KOPT-K1 (cell line): ENCODE results near the gene NEMP2.
"Not testable (repeated sequence)": the region's sequence is repeated elsewhere in the genome, so short reads cannot be mapped to it uniquely, and the experiment has no call there.

Experiments
- H3K27ac ChIP-seq: fragments of 200-600 bp; sonication (generic); 2 replicates; pipeline ENCODE4 v1.5.1; 2016; ENCODE audit warnings: antibody characterized with exemption, mild to moderate bottlenecking, low read depth, low read length; ENCODE audit not compliant: poor library complexity, severe bottlenecking
- H3K36me3 ChIP-seq: fragments of 200-600 bp; sonication (generic); 2 replicates; pipeline ENCODE4 v1.5.1; 2017; ENCODE audit warnings: antibody characterized with exemption, mild to moderate bottlenecking, low read length, moderate library complexity; ENCODE audit not compliant: insufficient read depth
- H3K9me3 ChIP-seq: fragments of 200-600 bp; sonication (generic); 2 replicates; pipeline ENCODE4 v1.5.1; 2017; ENCODE audit warnings: antibody characterized with exemption, low read length, mild to moderate bottlenecking; ENCODE audit not compliant: insufficient read depth, poor library complexity, severe bottlenecking

The NEMP2 gene

DNA sequence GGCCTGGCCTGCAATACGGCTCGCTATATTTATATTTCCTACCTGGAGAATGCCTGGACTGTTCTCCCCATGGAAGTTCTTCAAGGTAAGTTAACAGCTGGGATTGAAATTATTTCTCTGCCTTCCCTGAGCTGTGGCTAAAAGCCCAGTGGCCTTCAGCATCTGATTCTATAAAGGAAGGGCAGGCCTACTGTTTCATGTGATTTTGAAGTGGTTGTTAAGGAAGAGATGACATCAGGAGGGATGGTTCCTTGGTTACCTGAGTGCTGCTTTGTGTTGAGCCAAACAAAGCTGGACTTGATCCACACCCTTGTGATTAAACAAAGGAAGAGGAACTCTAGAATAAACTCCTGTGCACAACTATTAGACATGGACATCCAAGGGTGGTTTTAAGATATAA, 64.8 kb downstream of the NEMP2 start:
- H3K27ac ChIP-seq, result no peak overlapping the region
- no peaks in the 10 kb centered on the region for H3K9me3 ChIP-seq
- H3K36me3 ChIP-seq, result peaks cover 27% of the 10 kb centered on the region

GRCh38 chr2:190468814-190469569, 65.5 kb downstream of the NEMP2 start:
- Histone ChIP-seq H3K36me3 (peaks cover 27% of the 10 kb centered on the region), H3K9me3 (no peaks in the 10 kb centered on the region), H3K27ac (no peak overlapping the region)

GRCh38 chr2:190468354-190468753, 66.2 kb downstream of the NEMP2 start:
- not testable (repeated sequence) for H3K27ac ChIP-seq, H3K9me3 ChIP-seq
- H3K36me3 ChIP-seq, result peaks cover 27% of the 10 kb centered on the region

DNA sequence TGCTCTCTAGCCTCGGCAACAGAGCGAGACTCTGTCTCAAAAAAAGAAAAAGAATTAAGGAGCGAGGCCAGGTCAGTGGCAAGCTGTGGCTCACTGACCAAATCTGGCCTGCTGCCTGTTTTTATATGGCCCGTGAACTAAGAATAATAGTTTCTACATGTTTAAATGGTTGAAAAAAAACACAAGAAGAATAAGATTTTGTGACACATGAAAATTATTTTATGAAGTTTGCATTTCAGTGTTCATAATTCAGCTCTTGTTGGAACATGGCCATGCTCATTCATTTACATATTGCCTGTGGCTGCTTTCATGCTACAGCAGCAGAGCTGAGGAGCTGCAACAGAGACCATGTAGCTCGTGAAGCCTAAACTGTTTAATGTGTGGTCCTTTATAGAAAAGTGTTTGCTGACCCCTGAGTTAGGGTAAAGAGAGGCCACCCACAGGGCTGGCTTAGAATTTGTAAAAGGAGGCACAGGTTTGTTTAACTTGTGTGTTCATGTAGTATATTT, 66.9 kb downstream of the NEMP2 start:
- Histone ChIP-seq H3K36me3 (peaks cover 29% of the 10 kb centered on the region), H3K9me3 (no peaks in the 10 kb centered on the region), H3K27ac (no peak overlapping the region)

DNA sequence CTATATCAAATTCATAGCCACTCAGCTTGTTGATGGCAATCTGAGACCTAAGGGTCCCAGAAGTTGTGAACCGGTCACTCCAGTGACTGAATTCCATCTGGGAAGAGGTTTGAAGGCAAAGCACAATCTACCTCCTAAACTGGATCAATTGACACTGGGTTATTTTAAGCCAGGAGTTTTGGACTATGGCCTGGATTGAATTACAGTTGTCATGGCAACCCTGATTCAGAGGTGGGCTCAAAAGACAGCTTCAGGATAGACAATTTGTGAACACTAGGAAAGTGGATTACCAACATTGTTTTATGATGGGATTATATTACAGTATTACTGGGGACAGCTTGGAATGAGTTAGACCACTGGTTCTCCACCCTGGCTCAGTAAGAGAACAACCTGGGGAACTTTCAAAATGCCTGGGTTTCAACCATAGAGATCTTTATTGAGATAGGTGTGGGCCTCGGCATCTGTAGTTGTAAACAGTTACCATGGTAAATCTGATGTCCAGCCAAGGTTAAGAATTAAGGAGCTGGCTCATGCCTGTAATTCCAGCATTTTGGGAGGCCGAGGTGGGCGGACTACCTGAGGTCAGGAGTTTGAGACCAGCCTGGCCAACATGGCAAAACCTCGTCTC, 67.6 kb downstream of the NEMP2 start:
- Histone ChIP-seq H3K27ac (no peak overlapping the region), H3K9me3 (no peaks in the 10 kb centered on the region), H3K36me3 (peaks cover 32% of the 10 kb centered on the region)

DNA sequence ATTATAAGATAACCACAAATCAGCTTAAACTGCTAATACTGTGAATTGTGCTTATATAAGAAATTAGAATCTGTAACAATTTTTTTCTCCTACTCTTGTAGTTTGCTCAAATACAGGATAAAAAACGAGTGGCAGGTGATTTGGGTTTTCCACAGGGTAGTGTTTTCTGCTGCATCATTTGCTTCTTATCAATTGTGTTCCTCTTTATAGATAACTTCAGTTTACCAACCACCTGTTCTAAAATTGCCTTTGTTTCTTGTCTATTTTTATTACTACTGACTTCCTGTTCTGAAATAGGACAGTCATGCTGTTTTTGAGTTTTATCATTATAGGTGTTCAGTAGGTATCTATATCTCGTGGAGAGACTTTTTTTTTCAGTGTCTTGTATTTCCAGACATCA, 69.5 kb downstream of the NEMP2 start:
- Histone ChIP-seq H3K9me3 (no peaks in the 10 kb centered on the region), H3K27ac (no peak overlapping the region), H3K36me3 (peaks cover 26% of the 10 kb centered on the region)

- H3K27ac ChIP-seq, result no peak overlapping the region
- H3K9me3 ChIP-seq, result no peaks in the 10 kb centered on the region
- H3K36me3 ChIP-seq, result peaks cover 27% of the 10 kb centered on the region; the same call in 1 of the 2 replicates
These were observed 71.9 kb downstream of the NEMP2 start for GRCh38 chr2:190462611-190463010.

- peaks cover 30% of the 10 kb centered on the region; the same call in 1 of the 2 replicates for H3K36me3 ChIP-seq
- H3K27ac ChIP-seq, result no peak overlapping the region
- H3K9me3 ChIP-seq, result no peaks in the 10 kb centered on the region
These were observed 72.3 kb downstream of the NEMP2 start for GRCh38 chr2:190462181-190462580.

- Histone ChIP-seq H3K27ac (no peak overlapping the region), H3K36me3 (peaks cover 35% of the 10 kb centered on the region; the same call in 1 of the 2 replicates), H3K9me3 (no peaks in the 10 kb centered on the region)
These were observed 74.0 kb downstream of the NEMP2 start for GRCh38 chr2:190460487-190460886.

DNA sequence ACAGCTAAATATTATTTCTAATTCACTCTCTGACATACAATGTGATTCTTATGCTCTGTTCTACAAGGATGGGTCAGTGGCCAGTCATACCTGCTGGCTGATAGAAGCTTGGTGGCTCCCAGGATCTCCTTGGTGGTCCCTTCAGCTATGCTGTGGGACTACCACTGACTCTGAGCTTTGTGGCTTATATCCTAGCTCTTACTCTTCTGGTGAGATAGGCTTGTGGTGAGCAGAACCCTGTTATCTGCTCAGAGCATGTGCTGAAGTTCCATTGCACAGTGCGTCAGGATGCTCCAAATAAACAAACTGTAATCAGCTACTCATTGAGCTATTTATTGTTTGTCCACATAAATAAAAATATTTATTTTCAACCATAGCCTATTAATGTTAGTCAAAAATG, 74.6 kb downstream of the NEMP2 start:
- Histone ChIP-seq H3K36me3 (peaks cover 35% of the 10 kb centered on the region; the same call in 1 of the 2 replicates), H3K9me3 (no peaks in the 10 kb centered on the region), H3K27ac (no peak overlapping the region)

GRCh38 chr2:190458352-190459107, 76.0 kb downstream of the NEMP2 start:
- Histone ChIP-seq H3K9me3 (no peaks in the 10 kb centered on the region), H3K27ac (no peak overlapping the region), H3K36me3 (peaks cover 48% of the 10 kb centered on the region; the same call in 1 of the 2 replicates)

GRCh38 chr2:190457256-190457655, 77.3 kb downstream of the NEMP2 start:
- Histone ChIP-seq H3K36me3 (peaks cover 44% of the 10 kb centered on the region; the same call in 1 of the 2 replicates), H3K9me3 (no peaks in the 10 kb centered on the region), H3K27ac (no peak overlapping the region)

DNA sequence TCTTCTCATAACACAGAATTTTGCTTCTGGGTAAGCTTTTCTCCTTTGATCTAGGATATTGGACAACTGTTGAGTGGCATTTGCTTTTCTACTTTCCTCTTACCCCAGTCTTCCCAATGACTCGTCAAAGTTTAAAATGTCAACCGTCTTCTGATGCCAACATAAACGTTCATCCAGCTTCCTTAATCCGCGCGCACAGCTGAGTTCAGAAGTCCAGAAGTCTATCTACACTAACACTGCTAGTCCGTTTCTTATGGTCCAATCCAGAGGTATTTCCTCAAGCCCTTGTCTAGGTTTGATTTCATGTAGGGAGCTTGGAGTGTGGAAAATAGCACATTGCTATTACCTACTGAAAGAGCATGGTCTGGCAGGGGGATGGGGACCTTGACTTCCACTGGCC, 77.7 kb downstream of the NEMP2 start:
- Histone ChIP-seq H3K36me3 (peaks cover 44% of the 10 kb centered on the region; the same call in 1 of the 2 replicates), H3K27ac (no peak overlapping the region), H3K9me3 (no peaks in the 10 kb centered on the region)

GRCh38 chr2:190455358-190456095, 79.0 kb downstream of the NEMP2 start:
- Histone ChIP-seq H3K9me3 (no peaks in the 10 kb centered on the region), H3K27ac (no peak overlapping the region), H3K36me3 (peaks cover 36% of the 10 kb centered on the region; the same call in 1 of the 2 replicates)
